NT2/D1 (cell line): Measurements from ENCODE around the gene MITF.

Experiments used
- DNase-seq: peaks from one replicate; pipeline ENCODE4 v3.0.0-alpha.2; 2011; ENCODE audit warnings: low read depth, low spot score
- H3K27me3 ChIP-seq: 2 replicates; pipeline ENCODE4 v1.6.0; 2011; ENCODE audit warnings: mild to moderate bottlenecking; ENCODE audit not compliant: insufficient read length, insufficient read depth
- H3K36me3 ChIP-seq: 2 replicates; pipeline ENCODE4 v1.6.1; 2011; ENCODE audit warnings: mild to moderate bottlenecking, low read length, mixed read lengths; ENCODE audit not compliant: insufficient read depth, insufficient read length
- H3K4me1 ChIP-seq: 2 replicates; pipeline ENCODE4 v1.5.1; 2011; ENCODE audit not compliant: insufficient read depth, insufficient read length
- H3K4me3 ChIP-seq: 2 replicates; pipeline ENCODE4 v1.5.1; 2011; ENCODE audit warnings: low read depth; ENCODE audit not compliant: insufficient read length
- H3K9ac ChIP-seq: 2 replicates; pipeline ENCODE4 v1.6.0; 2011; ENCODE audit warnings: low read depth; ENCODE audit not compliant: insufficient read length
- H3K9me3 ChIP-seq: 2 replicates; pipeline ENCODE4 v1.5.1; 2011; ENCODE audit warnings: mild to moderate bottlenecking, low read length; ENCODE audit not compliant: insufficient read depth
- SUZ12 ChIP-seq: IDR thresholded peaks from 2 replicates; pipeline ENCODE4 v1.6.1; 2011; ENCODE audit not compliant: insufficient read length, insufficient read depth; ENCODE audit errors: extremely low read depth
- YY1 ChIP-seq: IDR thresholded peaks from 2 replicates; pipeline ENCODE4 v1.6.1; 2011; ENCODE audit not compliant: insufficient read length, insufficient read depth
- ZNF274 ChIP-seq: IDR thresholded peaks from 2 replicates; pipeline ENCODE4 v1.6.1; 2011; ENCODE audit warnings: mild to moderate bottlenecking, low read depth, low read length

MITF gene

GRCh38 chr3:70003119-70003518, 263.9 kb downstream of the MITF start:
- no peak for TF ChIP-seq SUZ12
- TF ChIP-seq ZNF274: no peak
- H3K9me3 ChIP-seq: no peaks in the 10 kb centered on the region; the same call in 1 of the 2 replicates
- H3K27me3 ChIP-seq: no peaks in the 10 kb centered on the region
- H3K4me1 ChIP-seq: no peaks in the 10 kb centered on the region
- no peak overlapping the region for H3K9ac ChIP-seq
- H3K4me3 ChIP-seq: no peak overlapping the region
- no peaks in the 10 kb centered on the region for H3K36me3 ChIP-seq
- DNase-seq: no peak

GRCh38 chr3:70006089-70006488, 266.8 kb downstream of the MITF start:
- Histone ChIP-seq H3K9me3 (no peaks in the 10 kb centered on the region), H3K9ac (no peak overlapping the region), H3K36me3 (no peaks in the 10 kb centered on the region), H3K4me1 (no peaks in the 10 kb centered on the region), H3K4me3 (no peak overlapping the region), H3K27me3 (no peaks in the 10 kb centered on the region)
- no peak for DNase-seq
- TF ChIP-seq SUZ12 (no peak), ZNF274 (no peak), YY1 (no peak)

- DNase-seq: no peak
- no peaks in the 10 kb centered on the region for H3K36me3 ChIP-seq
- TF ChIP-seq ZNF274: no peak
- TF ChIP-seq YY1: no peak
- no peak for TF ChIP-seq SUZ12
Measured at GRCh38 chr3:70010346-70010745, 271.1 kb downstream of the MITF start.

GRCh38 chr3:70011582-70011981, 272.3 kb downstream of the MITF start:
- H3K27me3 ChIP-seq: no peaks in the 10 kb centered on the region

More at GRCh38 chr3:70010346-70010745, 271.1 kb downstream of the MITF start:
- Histone ChIP-seq H3K4me3 (no peak overlapping the region), H3K27me3 (no peaks in the 10 kb centered on the region), H3K9ac (no peak overlapping the region), H3K9me3 (no peaks in the 10 kb centered on the region), H3K4me1 (no peaks in the 10 kb centered on the region)

More at GRCh38 chr3:70011582-70011981, 272.3 kb downstream of the MITF start:
- no peak for DNase-seq
- H3K9ac ChIP-seq: no peak overlapping the region
- TF ChIP-seq YY1 (no peak), ZNF274 (no peak), SUZ12 (no peak)
- no peaks in the 10 kb centered on the region for H3K4me1 ChIP-seq
- no peaks in the 10 kb centered on the region for H3K9me3 ChIP-seq
- H3K36me3 ChIP-seq: no peaks in the 10 kb centered on the region
- no peak overlapping the region for H3K4me3 ChIP-seq
